GM18868 (cell line): Measurements from ENCODE around the gene SOS1.

Source experiments
- ATAC-seq: cut with Tn5 transposase; IDR thresholded peaks from one replicate; pipeline ENCODE4 v1.9.1; 2021; ENCODE audit warnings: mild to moderate bottlenecking, moderate library complexity; ENCODE audit not compliant: unreplicated experiment

Gene SOS1

GRCh38 chr2:39039072-39039471 is 81.8 kb downstream of the SOS1 start:
- ATAC-seq: no peak

GRCh38 chr2:39033980-39034379 is 86.9 kb downstream of the SOS1 start:
- no peak for ATAC-seq

GRCh38 chr2:39027421-39027820 is 93.4 kb downstream of the SOS1 start:
- ATAC-seq: no peak

GRCh38 chr2:39024833-39025232 is 96.0 kb downstream of the SOS1 start:
- no peak for ATAC-seq

GRCh38 chr2:39023649-39024048 is 97.2 kb downstream of the SOS1 start:
- no peak for ATAC-seq

- ATAC-seq: no peak
Observed at GRCh38 chr2:39022642-39023235, 98.1 kb downstream of the SOS1 start.

- no peak for ATAC-seq
Observed at GRCh38 chr2:39020383-39020782, 100.5 kb downstream of the SOS1 start.

- no peak for ATAC-seq
Observed at GRCh38 chr2:39018638-39019037, 102.2 kb downstream of the SOS1 start.

GRCh38 chr2:39017334-39017733 is 103.5 kb downstream of the SOS1 start:
- no peak for ATAC-seq

GRCh38 chr2:39015424-39015823 is 105.4 kb downstream of the SOS1 start:
- ATAC-seq: no peak

- ATAC-seq: no peak
Observed at GRCh38 chr2:39013871-39014270, 107.0 kb downstream of the SOS1 start.

GRCh38 chr2:39008665-39009064 is 112.2 kb downstream of the SOS1 start:
- no peak for ATAC-seq

GRCh38 chr2:39007875-39008504 is 112.9 kb downstream of the SOS1 start:
- ATAC-seq: no peak

GRCh38 chr2:39000552-39000951 is 120.3 kb downstream of the SOS1 start:
- no peak for ATAC-seq

GRCh38 chr2:38997781-38998180 is 123.1 kb downstream of the SOS1 start:
- ATAC-seq: no peak

- ATAC-seq: no peak
Observed at GRCh38 chr2:38991899-38992298, 129.0 kb downstream of the SOS1 start.

- no peak for ATAC-seq
Observed at GRCh38 chr2:38988716-38989115, 132.1 kb downstream of the SOS1 start.

- ATAC-seq: no peak
Observed at GRCh38 chr2:38982498-38982897, 138.4 kb downstream of the SOS1 start.

GRCh38 chr2:38981670-38982357 is 139.0 kb downstream of the SOS1 start:
- no peak for ATAC-seq

GRCh38 chr2:38981003-38981669 is 139.7 kb downstream of the SOS1 start:
- ATAC-seq: no peak

- no peak for ATAC-seq
Observed at GRCh38 chr2:38978908-38979307, 141.9 kb downstream of the SOS1 start.
